ENCODE measurements around the gene COX4I1. TPM values are rescaled to one million over a fixed set of nuclear protein-coding genes. Genes with fewer than 3 reads are reported as not detected.
"Not testable (repeated sequence)": the region's sequence is repeated elsewhere in the genome, so short reads cannot be mapped to it uniquely, and the experiment has no call there.

Gene COX4I1
- total RNA-seq, 1 experiment from 2014 or later: 814 TPM

- peaks cover 10% of the 10 kb centered on the region for H3K36me3 ChIP-seq (ENCODE audit: control insufficient read depth, insufficient read depth, low read length)
- intact Hi-C loops (cut with micrococcal nuclease; ENCODE audit: unreplicated experiment): no loop called here
- TF ChIP-seq CTCF (IDR thresholded peaks at IDR 0.05; ENCODE audit: insufficient read depth in 1 of 2, low read depth in 1 of 2, low read length in 1 of 2, severe bottlenecking in 1 of 2, unreplicated experiment in 1 of 2): no peak
- H3K4me3 ChIP-seq (ENCODE audit: low read depth, low read length): no peak overlapping the region
- no peaks in the 10 kb centered on the region for H3K9me3 ChIP-seq
- POLR2A ChIA-PET: no interaction called here
- no peaks in the 10 kb centered on the region for H3K4me1 ChIP-seq
- no peak for DNase-seq
- no peaks in the 10 kb centered on the region for H3K4me1 Mint-ChIP-seq (ENCODE audit: low read depth, unreplicated experiment)
- peaks cover 80% of the 10 kb centered on the region for H3K36me3 Mint-ChIP-seq (ENCODE audit: insufficient read depth, unreplicated experiment)
- no peaks in the 10 kb centered on the region for H3K27me3 ChIP-seq (replicated peaks; ENCODE audit: control insufficient read depth, insufficient read depth, low read length)
- no peak overlapping the region for H3K27ac Mint-ChIP-seq (ENCODE audit: unreplicated experiment)
- H3K4me3 Mint-ChIP-seq (ENCODE audit: unreplicated experiment): no peak overlapping the region
- BruUV-seq (replicated peaks): no TSS peak
- no peaks in the 10 kb centered on the region for H3K9me3 Mint-ChIP-seq (ENCODE audit: unreplicated experiment)
- no peaks in the 10 kb centered on the region for H3K27me3 Mint-ChIP-seq (ENCODE audit: insufficient read depth, unreplicated experiment)
- CTCF ChIA-PET: no interaction called here
These were observed 4.1 kb downstream of the COX4I1 start for GRCh38 chr16:85803570-85803969.

GRCh38 chr16:85805442-85806045, 6.0 kb downstream of the COX4I1 start:
- no peaks in the 10 kb centered on the region for H3K4me1 ChIP-seq
- no TSS peak for BruUV-seq (replicated peaks)
- H3K27me3 Mint-ChIP-seq (ENCODE audit: insufficient read depth, unreplicated experiment): no peaks in the 10 kb centered on the region
- H3K36me3 ChIP-seq (ENCODE audit: control insufficient read depth, insufficient read depth, low read length): peaks cover 10% of the 10 kb centered on the region
- DNase-seq: no peak
- no peak for TF ChIP-seq CTCF (IDR thresholded peaks at IDR 0.05; ENCODE audit: insufficient read depth in 1 of 2, low read depth in 1 of 2, low read length in 1 of 2, severe bottlenecking in 1 of 2, unreplicated experiment in 1 of 2)
- H3K4me3 Mint-ChIP-seq (ENCODE audit: unreplicated experiment): no peak overlapping the region
- H3K9me3 Mint-ChIP-seq (ENCODE audit: unreplicated experiment): no peaks in the 10 kb centered on the region
- POLR2A ChIA-PET: no interaction called here
- H3K4me3 ChIP-seq (ENCODE audit: low read depth, low read length): no peak overlapping the region
- intact Hi-C loops (cut with micrococcal nuclease; ENCODE audit: unreplicated experiment): no loop called here
- H3K9me3 ChIP-seq: no peaks in the 10 kb centered on the region
- no peak overlapping the region for H3K27ac Mint-ChIP-seq (ENCODE audit: unreplicated experiment)
- no peaks in the 10 kb centered on the region for H3K4me1 Mint-ChIP-seq (ENCODE audit: low read depth, unreplicated experiment)
- no peaks in the 10 kb centered on the region for H3K27me3 ChIP-seq (replicated peaks; ENCODE audit: control insufficient read depth, insufficient read depth, low read length)
- peaks cover 61% of the 10 kb centered on the region for H3K36me3 Mint-ChIP-seq (ENCODE audit: insufficient read depth, unreplicated experiment)
- CTCF ChIA-PET: interaction anchor here (0.7 kb wide), 1 partner anchor 525 kb away, joined by 3 read pairs; no protein-coding TSS in a partner anchor

- H3K36me3 Mint-ChIP-seq (ENCODE audit: insufficient read depth, unreplicated experiment): peaks cover 52% of the 10 kb centered on the region
- Histone ChIP-seq H3K27me3 (replicated peaks; ENCODE audit: control insufficient read depth, insufficient read depth, low read length) (no peaks in the 10 kb centered on the region), H3K9me3 (no peaks in the 10 kb centered on the region), H3K4me3 (ENCODE audit: low read depth, low read length) (no peak overlapping the region), H3K4me1 (no peaks in the 10 kb centered on the region), H3K36me3 (ENCODE audit: control insufficient read depth, insufficient read depth, low read length) (peaks cover 10% of the 10 kb centered on the region)
- DNase-seq: no peak
- no peak for TF ChIP-seq CTCF (IDR thresholded peaks at IDR 0.05; ENCODE audit: insufficient read depth in 1 of 2, low read depth in 1 of 2, low read length in 1 of 2, severe bottlenecking in 1 of 2, unreplicated experiment in 1 of 2)
- no peaks in the 10 kb centered on the region for H3K27me3 Mint-ChIP-seq (ENCODE audit: insufficient read depth, unreplicated experiment)
- intact Hi-C loops (cut with micrococcal nuclease; ENCODE audit: unreplicated experiment): no loop called here
- no peaks in the 10 kb centered on the region for H3K4me1 Mint-ChIP-seq (ENCODE audit: low read depth, unreplicated experiment)
- H3K4me3 Mint-ChIP-seq (ENCODE audit: unreplicated experiment): no peak overlapping the region
- BruUV-seq (replicated peaks): no TSS peak
- no peak overlapping the region for H3K27ac Mint-ChIP-seq (ENCODE audit: unreplicated experiment)
- ChIA-PET CTCF (no interaction called here), POLR2A (no interaction called here)
- no peaks in the 10 kb centered on the region for H3K9me3 Mint-ChIP-seq (ENCODE audit: unreplicated experiment)
These were observed 7.0 kb downstream of the COX4I1 start for GRCh38 chr16:85806539-85806938.

GRCh38 chr16:85807340-85807739, 7.8 kb downstream of the COX4I1 start:
- POLR2A ChIA-PET; H3K9me3 ChIP-seq; H3K27ac Mint-ChIP-seq (ENCODE audit: unreplicated experiment); DNase-seq; H3K27me3 Mint-ChIP-seq (ENCODE audit: insufficient read depth, unreplicated experiment); H3K27me3 ChIP-seq (replicated peaks; ENCODE audit: control insufficient read depth, insufficient read depth, low read length); H3K4me3 ChIP-seq (ENCODE audit: low read depth, low read length); H3K4me1 Mint-ChIP-seq (ENCODE audit: low read depth, unreplicated experiment); H3K4me3 Mint-ChIP-seq (ENCODE audit: unreplicated experiment); H3K36me3 ChIP-seq (ENCODE audit: control insufficient read depth, insufficient read depth, low read length); H3K9me3 Mint-ChIP-seq (ENCODE audit: unreplicated experiment); BruUV-seq (replicated peaks); CTCF ChIA-PET; intact Hi-C loops (cut with micrococcal nuclease; ENCODE audit: unreplicated experiment); H3K4me1 ChIP-seq: not testable (repeated sequence)
- peaks cover 44% of the 10 kb centered on the region for H3K36me3 Mint-ChIP-seq (ENCODE audit: insufficient read depth, unreplicated experiment)

- POLR2A ChIA-PET; intact Hi-C loops (cut with micrococcal nuclease; ENCODE audit: unreplicated experiment); H3K4me3 ChIP-seq (ENCODE audit: low read depth, low read length): not testable (repeated sequence)
These were observed 8.6 kb downstream of the COX4I1 start for GRCh38 chr16:85808104-85808503.

More at GRCh38 chr16:85808104-85808503, 8.6 kb downstream of the COX4I1 start:
- DNase-seq; H3K27ac Mint-ChIP-seq (ENCODE audit: unreplicated experiment); CTCF ChIA-PET; H3K9me3 ChIP-seq; H3K4me3 Mint-ChIP-seq (ENCODE audit: unreplicated experiment); H3K9me3 Mint-ChIP-seq (ENCODE audit: unreplicated experiment); H3K4me1 Mint-ChIP-seq (ENCODE audit: low read depth, unreplicated experiment); H3K27me3 Mint-ChIP-seq (ENCODE audit: insufficient read depth, unreplicated experiment); H3K27me3 ChIP-seq (replicated peaks; ENCODE audit: control insufficient read depth, insufficient read depth, low read length); H3K36me3 ChIP-seq (ENCODE audit: control insufficient read depth, insufficient read depth, low read length); BruUV-seq (replicated peaks); H3K4me1 ChIP-seq: not testable (repeated sequence)
- peaks cover 36% of the 10 kb centered on the region for H3K36me3 Mint-ChIP-seq (ENCODE audit: insufficient read depth, unreplicated experiment)
